ENCODE data around the gene GRK4. TPM values are rescaled to one million over a fixed set of nuclear protein-coding genes. Genes with fewer than 3 reads are reported as not detected.
"Not testable (repeated sequence)": the region's sequence is repeated elsewhere in the genome, so short reads cannot be mapped to it uniquely, and the experiment has no call there.

Gene GRK4
- total RNA-seq, 2 donors from 2014 or later, result 3.8 to 5.5 TPM

DNA sequence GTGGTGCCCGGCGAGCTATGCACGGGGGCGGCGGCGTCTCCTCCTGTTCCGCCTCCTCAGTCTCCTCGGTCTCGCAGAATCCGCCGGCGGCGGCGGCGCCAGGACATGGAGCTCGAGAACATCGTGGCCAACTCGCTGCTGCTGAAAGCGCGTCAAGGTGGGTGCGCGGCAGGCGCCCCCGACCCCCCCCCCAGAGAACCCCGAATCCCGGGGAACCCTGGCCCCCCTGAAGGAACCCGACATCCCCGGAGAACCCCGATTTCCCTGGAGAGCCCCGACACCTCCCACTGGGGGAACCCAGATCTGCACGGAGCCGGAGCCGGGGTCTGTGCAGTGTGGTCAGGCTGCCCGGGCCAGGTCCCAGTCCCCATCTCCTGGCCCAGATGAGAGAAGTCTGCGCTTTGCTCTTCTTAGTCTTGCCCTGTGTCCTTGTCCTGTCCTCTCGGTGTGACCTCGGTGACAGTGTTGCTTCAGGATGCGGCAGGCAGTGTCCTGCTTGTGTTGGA, 648 bp downstream of the GRK4 start:
- no peaks in the 10 kb centered on the region for H3K9me3 Mint-ChIP-seq
- H3K27me3 Mint-ChIP-seq (ENCODE audit: low read depth), result no peaks in the 10 kb centered on the region
- no peak overlapping the region for H3K27ac Mint-ChIP-seq
- peak in 1 of 2 donors; percentile 22 for ATAC-seq (replicated peaks in 1 of 2)
- peaks cover 35% of the 10 kb centered on the region for H3K4me1 Mint-ChIP-seq (ENCODE audit: low read depth)
- DNase-seq, result no peak
- peaks cover 2% of the 10 kb centered on the region in 2 donors for H3K36me3 Mint-ChIP-seq (ENCODE audit: insufficient read depth in 2 of 2)
- H3K4me3 Mint-ChIP-seq, result peak overlapping the region; percentile 86 to 93

GRCh38 chr4:2964706-2965258, 1.4 kb downstream of the GRK4 start:
- Mint-ChIP-seq H3K9me3 (no peaks in the 10 kb centered on the region), H3K36me3 (ENCODE audit: insufficient read depth in 2 of 2) (peaks cover 1 to 2% of the 10 kb centered on the region in 2 donors), H3K4me3 (peak overlapping the region; percentile 86 to 93), H3K27me3 (ENCODE audit: low read depth) (no peaks in the 10 kb centered on the region), H3K4me1 (ENCODE audit: low read depth) (peaks cover 27% of the 10 kb centered on the region), H3K27ac (no peak overlapping the region)
- ATAC-seq (replicated peaks in 1 of 2), result no peak
- no peak for DNase-seq

- peaks cover 22% of the 10 kb centered on the region for H3K4me1 Mint-ChIP-seq (ENCODE audit: low read depth)
- H3K9me3 Mint-ChIP-seq, result no peaks in the 10 kb centered on the region
- no peak for ATAC-seq (replicated peaks in 1 of 2)
- H3K4me3 Mint-ChIP-seq, result peak overlapping the region; percentile 60 to 93
- no peak for DNase-seq
- peaks cover 1 to 2% of the 10 kb centered on the region in 2 donors for H3K36me3 Mint-ChIP-seq (ENCODE audit: insufficient read depth in 2 of 2)
- no peak overlapping the region for H3K27ac Mint-ChIP-seq
- no peaks in the 10 kb centered on the region for H3K27me3 Mint-ChIP-seq (ENCODE audit: low read depth)
These were observed 1.9 kb downstream of the GRK4 start for GRCh38 chr4:2965262-2965661.

DNA sequence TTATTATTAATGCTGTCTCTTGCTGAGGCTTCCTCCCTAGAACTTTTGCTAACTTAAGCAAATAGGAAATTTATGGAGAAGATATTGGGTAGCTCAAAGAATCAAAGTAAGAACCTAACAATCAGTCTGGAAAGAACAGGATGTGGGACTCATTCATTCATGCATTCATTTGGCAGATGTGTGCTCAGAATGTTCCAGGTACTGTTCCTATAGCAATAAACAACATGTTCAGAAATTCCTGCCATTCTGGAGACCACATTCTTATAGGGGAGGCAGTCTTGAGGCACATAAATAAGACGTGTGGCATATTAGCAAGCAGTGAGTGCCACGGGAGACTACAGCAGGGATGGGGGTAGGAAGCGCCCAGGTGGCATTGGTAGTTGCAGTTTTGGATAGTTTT, 5.0 kb downstream of the GRK4 start:
- H3K27ac Mint-ChIP-seq, result no peak overlapping the region
- H3K27me3 Mint-ChIP-seq (ENCODE audit: low read depth), result no peaks in the 10 kb centered on the region
- DNase-seq, result no peak
- ATAC-seq (replicated peaks in 1 of 2), result no peak
- no peak overlapping the region for H3K4me3 Mint-ChIP-seq
- H3K9me3 Mint-ChIP-seq, result no peaks in the 10 kb centered on the region
- peaks cover 6% of the 10 kb centered on the region for H3K4me1 Mint-ChIP-seq (ENCODE audit: low read depth)
- H3K36me3 Mint-ChIP-seq (ENCODE audit: insufficient read depth in 2 of 2), result no peaks in the 10 kb centered on the region

GRCh38 chr4:2971275-2971674, 7.9 kb downstream of the GRK4 start:
- Mint-ChIP-seq H3K27ac (no peak overlapping the region), H3K36me3 (ENCODE audit: insufficient read depth in 2 of 2) (no peaks in the 10 kb centered on the region), H3K27me3 (ENCODE audit: low read depth) (no peaks in the 10 kb centered on the region), H3K4me1 (ENCODE audit: low read depth) (no peaks in the 10 kb centered on the region), H3K4me3 (no peak overlapping the region), H3K9me3 (no peaks in the 10 kb centered on the region)
- ATAC-seq (replicated peaks in 1 of 2) (no peak), DNase-seq (no peak)

DNA sequence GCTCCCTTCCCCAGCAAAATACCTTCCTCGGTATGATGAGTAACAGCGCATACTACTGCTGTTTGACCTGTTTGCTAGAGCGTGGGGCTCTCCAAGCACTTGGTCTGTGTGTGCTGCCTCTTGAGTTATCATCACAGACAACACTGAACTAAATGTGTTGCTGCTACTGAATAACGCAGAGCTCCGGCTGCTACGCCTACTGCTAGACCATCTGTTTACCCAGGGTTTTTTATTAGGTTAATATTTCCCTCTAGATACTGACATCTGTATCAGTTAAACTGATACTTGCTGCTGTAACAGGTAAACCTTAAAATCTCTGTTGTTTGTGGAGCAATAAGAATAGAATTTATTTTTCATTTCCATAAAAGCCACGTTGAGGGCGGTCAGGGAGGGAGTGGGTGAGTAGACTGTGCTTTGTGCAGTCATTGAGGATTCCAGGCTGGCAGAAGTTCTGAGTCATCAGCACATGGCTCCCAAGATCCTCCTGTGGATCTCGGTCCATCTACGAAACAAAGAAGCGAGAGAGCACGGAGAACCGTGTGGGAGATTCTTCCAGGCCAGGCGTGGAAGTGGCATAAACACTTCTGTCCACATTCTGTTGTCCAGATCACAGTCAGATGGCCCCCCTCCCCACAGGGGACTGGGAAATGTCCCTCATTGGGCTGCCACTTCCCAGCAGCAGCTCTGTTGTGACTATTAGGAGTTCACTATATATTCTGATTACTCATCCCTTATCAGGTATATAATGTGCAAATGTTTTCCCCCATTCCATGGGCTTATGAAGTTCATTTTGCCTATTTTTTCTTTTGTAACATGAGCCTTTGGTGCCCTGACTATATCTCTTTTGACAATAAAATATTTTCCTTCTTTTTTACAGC, 14.1 kb downstream of the GRK4 start:
- Mint-ChIP-seq H3K27me3 (ENCODE audit: low read depth) (peaks cover 4% of the 10 kb centered on the region), H3K9me3 (peaks cover 1 to 3% of the 10 kb centered on the region in 2 donors), H3K4me3 (no peak overlapping the region), H3K4me1 (ENCODE audit: low read depth) (no peaks in the 10 kb centered on the region), H3K27ac (no peak overlapping the region), H3K36me3 (ENCODE audit: insufficient read depth in 2 of 2) (peaks cover 0 to 4% of the 10 kb centered on the region in 2 donors)
- ATAC-seq (replicated peaks in 1 of 2) (no peak), DNase-seq (no peak)

- Mint-ChIP-seq H3K4me3 (no peak overlapping the region), H3K9me3 (peaks cover 1 to 3% of the 10 kb centered on the region in 2 donors), H3K36me3 (ENCODE audit: insufficient read depth in 2 of 2) (peaks cover 0 to 4% of the 10 kb centered on the region in 2 donors), H3K4me1 (ENCODE audit: low read depth) (no peaks in the 10 kb centered on the region), H3K27me3 (ENCODE audit: low read depth) (peaks cover 19% of the 10 kb centered on the region), H3K27ac (no peak overlapping the region)
- ATAC-seq (replicated peaks in 1 of 2), result no peak
- no peak for DNase-seq
These were observed 18.0 kb downstream of the GRK4 start for GRCh38 chr4:2981256-2981819.

- Mint-ChIP-seq H3K27ac (no peak overlapping the region), H3K27me3 (ENCODE audit: low read depth) (peaks cover 19% of the 10 kb centered on the region), H3K9me3 (peaks cover 1 to 3% of the 10 kb centered on the region in 2 donors), H3K36me3 (ENCODE audit: insufficient read depth in 2 of 2) (peaks cover 0 to 4% of the 10 kb centered on the region in 2 donors), H3K4me1 (ENCODE audit: low read depth) (no peaks in the 10 kb centered on the region), H3K4me3 (no peak overlapping the region)
- DNase-seq (no peak), ATAC-seq (replicated peaks in 1 of 2) (no peak)
These were observed 18.6 kb downstream of the GRK4 start for GRCh38 chr4:2982012-2982411.

- peaks cover 21% of the 10 kb centered on the region for H3K27me3 Mint-ChIP-seq (ENCODE audit: low read depth)
- H3K9me3 Mint-ChIP-seq; H3K4me1 Mint-ChIP-seq (ENCODE audit: low read depth); DNase-seq; ATAC-seq (replicated peaks in 1 of 2); H3K4me3 Mint-ChIP-seq; H3K27ac Mint-ChIP-seq; H3K36me3 Mint-ChIP-seq (ENCODE audit: insufficient read depth in 2 of 2): not testable (repeated sequence)
These were observed 20.3 kb downstream of the GRK4 start for GRCh38 chr4:2983715-2984114.

DNA sequence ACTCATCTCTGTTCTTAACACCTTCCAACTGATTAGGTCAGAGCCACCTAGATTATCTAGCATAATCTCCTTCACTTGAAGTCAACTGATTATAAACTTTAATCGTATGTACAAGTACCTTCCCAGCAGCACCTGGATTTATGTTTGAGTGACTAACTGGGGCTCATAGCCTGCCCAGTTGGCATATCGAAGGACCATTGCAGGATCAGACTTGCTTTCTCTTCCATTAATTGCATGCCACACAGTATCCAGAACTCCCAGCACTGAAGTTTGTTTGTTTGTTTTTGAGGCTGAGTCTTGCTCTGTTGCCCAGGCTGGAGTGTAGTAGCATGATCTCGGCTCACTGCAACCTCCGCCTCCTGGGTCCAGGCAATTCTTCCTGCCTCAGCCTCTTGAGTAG, 27.9 kb downstream of the GRK4 start:
- Mint-ChIP-seq H3K9me3 (no peaks in the 10 kb centered on the region), H3K27me3 (ENCODE audit: low read depth) (peaks cover 13% of the 10 kb centered on the region), H3K4me1 (ENCODE audit: low read depth) (no peaks in the 10 kb centered on the region), H3K36me3 (ENCODE audit: insufficient read depth in 2 of 2) (no peaks in the 10 kb centered on the region), H3K27ac (no peak overlapping the region), H3K4me3 (no peak overlapping the region)
- ATAC-seq (replicated peaks in 1 of 2) (no peak), DNase-seq (no peak)

DNA sequence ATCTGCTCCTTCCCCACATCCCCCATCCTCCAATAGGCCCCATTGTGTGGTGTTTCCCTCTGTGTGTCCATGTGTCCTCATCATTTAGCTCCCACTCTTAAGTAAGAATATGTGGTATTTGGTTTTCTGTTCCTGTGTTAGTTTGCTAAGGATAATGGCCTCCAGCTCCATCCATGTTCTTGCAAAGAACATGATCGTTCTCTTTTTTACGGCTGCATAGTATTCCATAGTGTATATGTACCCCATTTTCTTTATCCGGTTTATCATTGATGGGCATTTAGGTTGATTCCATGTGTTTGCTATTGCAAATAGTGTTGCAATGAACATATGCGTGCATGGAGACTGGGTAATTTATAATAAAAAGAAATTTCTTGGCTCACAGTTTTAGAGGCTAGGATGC, 31.5 kb downstream of the GRK4 start:
- Mint-ChIP-seq H3K4me3 (no peak overlapping the region), H3K9me3 (no peaks in the 10 kb centered on the region), H3K27me3 (ENCODE audit: low read depth) (peaks cover 4% of the 10 kb centered on the region), H3K4me1 (ENCODE audit: low read depth) (no peaks in the 10 kb centered on the region), H3K27ac (no peak overlapping the region), H3K36me3 (ENCODE audit: insufficient read depth in 2 of 2) (no peaks in the 10 kb centered on the region)
- ATAC-seq (replicated peaks in 1 of 2) (no peak), DNase-seq (no peak)

DNA sequence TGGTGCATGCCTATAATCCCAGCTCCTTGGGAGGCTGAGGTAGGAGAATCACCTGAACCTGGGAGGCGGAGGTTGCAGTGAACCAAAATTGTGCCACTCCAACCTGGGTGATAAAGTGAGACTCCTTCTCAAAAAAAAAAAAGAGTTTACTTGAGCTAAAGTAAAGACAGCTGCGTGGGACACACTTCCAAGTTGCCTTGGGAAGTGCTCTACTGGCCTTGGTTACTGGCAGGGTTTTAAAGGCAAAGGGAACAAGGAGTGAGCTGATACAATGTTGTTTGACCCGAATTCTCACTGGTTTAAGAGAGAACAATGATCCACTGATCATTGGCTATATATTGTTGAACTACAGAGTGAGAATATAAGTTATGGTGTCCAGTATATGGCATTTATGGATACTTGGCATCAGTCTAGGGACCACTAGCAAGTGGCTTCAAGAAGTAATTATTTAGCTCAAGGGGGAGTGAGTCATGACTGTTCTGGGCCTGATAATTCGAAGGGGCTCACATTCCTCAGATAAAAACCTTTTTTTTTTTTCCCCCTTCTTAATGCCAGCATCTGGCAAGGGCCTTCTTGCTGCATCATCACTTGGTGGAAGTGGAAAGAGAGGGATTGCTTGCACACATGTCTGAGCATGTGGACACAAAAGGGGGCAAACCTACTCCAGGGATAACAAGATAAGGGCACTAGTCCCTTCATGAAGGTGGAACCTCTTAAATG, 32.3 kb downstream of the GRK4 start:
- no peaks in the 10 kb centered on the region for H3K4me1 Mint-ChIP-seq (ENCODE audit: low read depth)
- H3K9me3 Mint-ChIP-seq, result no peaks in the 10 kb centered on the region
- no peak overlapping the region for H3K4me3 Mint-ChIP-seq
- no peaks in the 10 kb centered on the region for H3K36me3 Mint-ChIP-seq (ENCODE audit: insufficient read depth in 2 of 2)
- DNase-seq (no peak), ATAC-seq (replicated peaks in 1 of 2) (no peak)
- H3K27ac Mint-ChIP-seq, result no peak overlapping the region
- peaks cover 4% of the 10 kb centered on the region for H3K27me3 Mint-ChIP-seq (ENCODE audit: low read depth)

- ATAC-seq (replicated peaks in 1 of 2) (no peak), DNase-seq (no peak)
- no peak overlapping the region for H3K27ac Mint-ChIP-seq
- H3K27me3 Mint-ChIP-seq (ENCODE audit: low read depth), result peaks cover 4% of the 10 kb centered on the region
- no peaks in the 10 kb centered on the region for H3K9me3 Mint-ChIP-seq
- no peak overlapping the region for H3K4me3 Mint-ChIP-seq
- H3K36me3 Mint-ChIP-seq (ENCODE audit: insufficient read depth in 2 of 2), result no peaks in the 10 kb centered on the region
- no peaks in the 10 kb centered on the region for H3K4me1 Mint-ChIP-seq (ENCODE audit: low read depth)
These were observed 33.0 kb downstream of the GRK4 start for GRCh38 chr4:2996415-2996814.

Data from activated T-cell treated with anti-CD3 and anti-CD28 coated beads, Interleukin-2, amount 50 U/mL, for 72 hours (primary cell).